H1 (cell line): Measurements from ENCODE around the gene NEK10. TPM values are rescaled to one million over a fixed set of nuclear protein-coding genes. Genes with fewer than 3 reads are reported as not detected.

Source experiments
- CTCF ChIA-PET: fragments of 300-600 bp; sonication (Branson Sonifier 250); formaldehyde crosslinking; loops from one replicate; lab custom pipeline; 2021; ENCODE audit not compliant: partially characterized antibody; lab: Charles Lee
- POLR2A ChIA-PET: fragments of 300-600 bp; sonication (Branson Sonifier 250); formaldehyde crosslinking; loops from one replicate; lab custom pipeline; 2021; ENCODE audit warnings: inconsistent platforms; ENCODE audit not compliant: partially characterized antibody; lab: Charles Lee
- DNase-seq, 2 experiments: peaks; one replicate each; pipeline versions ENCODE4 v3.0.0 to v3.0.0-alpha.2; 2010 to 2022; ENCODE audit warnings: low spot score in 2 of 2, low read depth in 1 of 2, mixed read lengths in 1 of 2
- FAIRE-seq: peaks from 2 replicates; lab custom pipeline; 2011; peaks lifted over from hg19 to GRCh38; lab: Jason Lieb, UNC
- H2AFZ ChIP-seq: 2 replicates; pipeline ENCODE4 v1.8.1; 2012; ENCODE audit warnings: low read length, inconsistent platforms
- H2AK5ac ChIP-seq: 2 replicates; pipeline ENCODE4 v1.6.1; 2013; ENCODE audit warnings: low read depth, low read length
- H2BK120ac ChIP-seq: replicated peaks from 2 replicates; pipeline ENCODE3; 2013; ENCODE audit warnings: low read depth, low read length, inconsistent platforms
- H2BK12ac ChIP-seq: 2 replicates; pipeline ENCODE4 v1.6.1; 2013; ENCODE audit warnings: low read depth, low read length
- H2BK15ac ChIP-seq: 2 replicates; pipeline ENCODE4 v1.6.1; 2013; ENCODE audit warnings: low read length
- H2BK20ac ChIP-seq: 2 replicates; pipeline ENCODE4 v1.6.1; 2013; ENCODE audit warnings: low read length
- H2BK5ac ChIP-seq: 2 replicates; pipeline ENCODE4 v1.6.1; 2013; ENCODE audit warnings: low read depth, low read length
- H3K14ac ChIP-seq: 2 replicates; pipeline ENCODE4 v1.6.1; 2013; ENCODE audit warnings: inconsistent platforms; ENCODE audit not compliant: insufficient read length
- H3K18ac ChIP-seq: 2 replicates; pipeline ENCODE4 v1.6.1; 2013; ENCODE audit warnings: low read length; ENCODE audit errors: extremely low read depth
- H3K23ac ChIP-seq: 2 replicates; pipeline ENCODE4 v1.6.1; 2013; ENCODE audit warnings: inconsistent platforms; ENCODE audit not compliant: insufficient read length
- H3K23me2 ChIP-seq: 2 replicates; pipeline ENCODE4 v1.6.1; 2013; ENCODE audit warnings: low read depth, low read length
- H3K27ac ChIP-seq: 2 replicates; pipeline ENCODE4 v1.6.1; 2011; ENCODE audit warnings: low read depth, low read length, inconsistent platforms
- H3K27me3 ChIP-seq, 4 experiments: replicated peaks in 1 of 4; 1 replicate in 1 of 4; 2 replicates in 3 of 4; pipeline versions ENCODE4 v1.6.1 to v1.8.1; 2011 to 2013; ENCODE audit warnings: low read length in 3 of 4, mild to moderate bottlenecking in 3 of 4, inconsistent platforms in 2 of 4, mixed read lengths in 2 of 4, moderate library complexity in 1 of 4; ENCODE audit not compliant: control insufficient read depth in 3 of 4, insufficient read depth in 3 of 4; ENCODE audit errors: extremely low read depth in 1 of 4
- H3K36me3 ChIP-seq, 4 experiments: 2 replicates each; pipeline versions ENCODE4 v1.6.1 to v1.8.1; 2011 to 2013; ENCODE audit warnings: mild to moderate bottlenecking in 4 of 4, low read length in 3 of 4, moderate library complexity in 2 of 4, control low read depth in 1 of 4, inconsistent platforms in 1 of 4; ENCODE audit not compliant: insufficient read depth in 4 of 4, control insufficient read depth in 2 of 4
- H3K4ac ChIP-seq: replicated peaks from 2 replicates; pipeline ENCODE3; 2013; ENCODE audit warnings: low read length, low read depth, mixed read lengths, inconsistent platforms; ENCODE audit not compliant: insufficient read length
- H3K4me1 ChIP-seq, 4 experiments: replicated peaks in 1 of 4; 1 replicate in 1 of 4; 2 replicates in 3 of 4; pipeline versions ENCODE4 v1.6.1 to v1.8.1; 2011 to 2013; ENCODE audit warnings: low read length in 3 of 4, inconsistent platforms in 2 of 4, mixed read lengths in 1 of 4; ENCODE audit not compliant: insufficient read depth in 4 of 4, control insufficient read depth in 3 of 4
- H3K4me2 ChIP-seq, 2 experiments: 2 replicates each; pipeline versions ENCODE4 v1.6.1 to v1.8.1; 2011 to 2013; ENCODE audit warnings: low read depth in 2 of 2, low read length in 2 of 2, control low read depth in 1 of 2, inconsistent platforms in 1 of 2, mild to moderate bottlenecking in 1 of 2; ENCODE audit not compliant: insufficient read depth in 1 of 2
- H3K4me3 ChIP-seq, 4 experiments: fragments of 200-600, 300-600 bp in 1 of 4; sonication (generic), shearing (Covaris generic), sonication (Bioruptor Twin) in 1 of 4; 2 replicates each; pipeline versions ENCODE4 v1.5.1 to v1.8.1; 2011 to 2016; ENCODE audit warnings: low read length in 4 of 4, low read depth in 3 of 4, control low read depth in 2 of 4, inconsistent platforms in 2 of 4, mild to moderate bottlenecking in 2 of 4, mixed read lengths in 1 of 4, moderate library complexity in 1 of 4; ENCODE audit not compliant: insufficient read depth in 2 of 4; ENCODE audit errors: extremely low read depth in 1 of 4
- H3K56ac ChIP-seq: replicated peaks from 2 replicates; pipeline ENCODE3; 2013; ENCODE audit warnings: low read depth, mild to moderate bottlenecking, mixed read lengths, low read length, inconsistent platforms; ENCODE audit not compliant: insufficient read length
- H3K79me1 ChIP-seq: 2 replicates; pipeline ENCODE4 v1.6.1; 2013; ENCODE audit warnings: low read depth, low read length, control low read depth
- H3K79me2 ChIP-seq, 2 experiments: 2 replicates each; pipeline versions ENCODE4 v1.6.1 to v1.8.1; 2012 to 2013; ENCODE audit warnings: low read length in 2 of 2, mild to moderate bottlenecking in 2 of 2, inconsistent platforms in 1 of 2; ENCODE audit not compliant: insufficient read depth in 2 of 2, control insufficient read depth in 1 of 2
- H3K9ac ChIP-seq, 4 experiments: replicated peaks in 1 of 4; 1 replicate in 1 of 4; 2 replicates in 3 of 4; pipeline versions ENCODE4 v1.6.1 to v1.8.1; 2011 to 2013; ENCODE audit warnings: low read depth in 3 of 4, low read length in 3 of 4, control low read depth in 2 of 4, mild to moderate bottlenecking in 2 of 4, moderate library complexity in 2 of 4, inconsistent platforms in 1 of 4; ENCODE audit errors: extremely low read depth in 1 of 4
- H3K9me3 ChIP-seq, 2 experiments: 2 replicates each; pipeline versions ENCODE4 v1.6.1 to v1.8.1; 2012 to 2013; ENCODE audit warnings: mild to moderate bottlenecking in 2 of 2, moderate library complexity in 2 of 2, control low read depth in 1 of 2, inconsistent platforms in 1 of 2, low read depth in 1 of 2, low read length in 1 of 2, mixed read lengths in 1 of 2; ENCODE audit not compliant: insufficient read depth in 2 of 2
- H4K20me1 ChIP-seq, 2 experiments: replicated peaks in 1 of 2; 2 replicates each; pipeline versions ENCODE3 to v1.8.1; 2011 to 2013; ENCODE audit warnings: inconsistent platforms in 2 of 2, low read length in 2 of 2, mild to moderate bottlenecking in 1 of 2; ENCODE audit not compliant: insufficient read depth in 2 of 2, control insufficient read depth in 1 of 2
- H4K5ac ChIP-seq: 2 replicates; pipeline ENCODE4 v1.6.1; 2013; ENCODE audit warnings: low read length, low read depth, mixed read lengths, inconsistent platforms; ENCODE audit not compliant: insufficient read length
- H4K8ac ChIP-seq: 2 replicates; pipeline ENCODE4 v1.8.0; 2013; ENCODE audit warnings: mild to moderate bottlenecking, moderate library complexity, low read length, inconsistent platforms; ENCODE audit not compliant: insufficient read depth; ENCODE audit errors: extremely low read depth
- H4K91ac ChIP-seq: replicated peaks from 2 replicates; pipeline ENCODE3; 2013; ENCODE audit warnings: low read length, mixed read lengths, inconsistent platforms; ENCODE audit not compliant: insufficient read length
- CEBPB ChIP-seq: IDR thresholded peaks from 2 replicates; pipeline ENCODE4 v1.6.1; 2012; ENCODE audit warnings: low read depth, low read length
- PHF8 ChIP-seq: fragments of 200-600 bp; sonication (generic); conservative IDR thresholded peaks from 2 replicates; pipeline ENCODE4 v1.7.1; 2012; ENCODE audit warnings: low read depth, mild to moderate bottlenecking, inconsistent platforms, low read length, moderate library complexity
- POLR2A ChIP-seq, 2 experiments: IDR thresholded peaks; 1 replicate in 1 of 2; 2 replicates in 1 of 2; pipeline ENCODE4 v1.6.1; 2011; ENCODE audit warnings: low read depth in 2 of 2, low read length in 2 of 2, mild to moderate bottlenecking in 2 of 2; ENCODE audit errors: control extremely low read depth in 1 of 2
- WGBS, 2 experiments: shearing (Covaris generic) in 1 of 2; methylation state at CpG; one replicate each; pipeline versions ENCODE4 v1.1.6 to v1.1.7; 2013 to 2015; ENCODE audit warnings: low lambda C conversion rate in 2 of 2, mixed read lengths in 2 of 2, inconsistent platforms in 1 of 2, low coverage in 1 of 2, missing lambda C conversion rate in 1 of 2; ENCODE audit not compliant: insufficient replicate concordance in 2 of 2, insufficient coverage in 1 of 2, insufficient read length in 1 of 2; ENCODE audit errors: extremely low coverage in 1 of 2, missing lambda C conversion rate in 1 of 2; 5-methylcytosine and 5-hydroxymethylcytosine counted together
- polyA plus RNA-seq, 7 experiments: library from polyadenylated mRNA; depleted of rRNA in 3 of 7; stranded (reverse) in 5 of 7; unstranded in 2 of 7; fragments of >200 nt in 5 of 7; fragments of 200-250 nt in 2 of 7; gene quantifications; 1 replicate in 5 of 7; 2 replicates in 1 of 7; 4 replicates in 1 of 7; pipeline versions ENCODE4 v1.2.1 to v1.2.3, GENCODE V29; 2011 to 2013; ENCODE audit warnings: missing spikeins in 2 of 7, mixed read lengths in 2 of 7
- total RNA-seq: library from RNA; stranded (reverse); fragmentation: NEBNext Ultra II Directional; extraction: Animal tissue kit (Norgen Biotek cat#: 25700); gene quantifications from 2 replicates; pipeline ENCODE4 v1.2.1, GENCODE V29; 2021

NEK10 gene
- total and polyA plus RNA-seq, 2 of the 8 experiments (the other 6 are each of a cell fraction or from before 2014, with no cell fraction given), result 0.18 to 0.50 TPM

DNA sequence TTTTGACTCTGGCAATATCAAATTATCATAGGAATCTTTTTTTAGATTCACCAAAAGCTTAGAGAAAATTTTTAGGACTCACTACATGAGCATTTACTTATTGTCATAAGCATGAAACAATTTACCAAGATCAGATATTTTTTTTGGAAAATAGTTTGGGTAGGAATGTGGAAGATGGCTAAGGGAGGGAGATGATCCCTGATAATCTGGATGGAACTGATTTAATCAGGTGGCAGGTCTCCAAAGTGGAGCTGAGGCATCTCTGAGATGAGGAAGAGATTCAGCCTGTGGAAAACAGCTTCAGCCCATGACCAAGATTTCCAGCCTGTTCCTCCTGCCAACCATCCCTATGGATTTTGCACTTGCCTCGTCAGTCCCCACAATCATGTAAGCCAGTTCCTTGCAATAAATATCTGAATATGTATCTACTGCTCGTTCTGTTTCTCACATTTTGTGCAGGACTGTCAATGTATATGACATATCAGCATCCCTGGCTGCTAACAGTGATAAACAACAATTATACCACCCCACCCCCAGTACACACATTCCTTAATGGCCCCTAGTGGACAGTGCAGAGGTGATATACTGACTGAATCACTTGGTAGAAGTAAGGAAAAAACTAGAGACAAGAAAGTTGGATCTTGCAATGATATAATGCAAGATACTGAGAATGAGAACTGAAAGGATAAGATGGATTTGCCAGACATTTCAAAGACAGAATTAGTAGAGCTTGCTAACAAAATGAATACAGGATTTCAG, 183.8 kb downstream of the NEK10 start:
- Histone ChIP-seq H3K79me2 (no peaks in the 10 kb centered on the region), H3K9ac (no peak overlapping the region), H3K79me1 (no peaks in the 10 kb centered on the region), H2AFZ (no peak overlapping the region), H2BK5ac (no peak overlapping the region), H4K8ac (no peak overlapping the region), H4K20me1 (no peaks in the 10 kb centered on the region), H2BK12ac (no peak overlapping the region), H2BK15ac (no peak overlapping the region), H4K91ac (no peak overlapping the region), H3K4me2 (no peak overlapping the region), H3K36me3 (no peaks in the 10 kb centered on the region), H3K27ac (no peak overlapping the region), H3K4me3 (no peak overlapping the region), H3K14ac (no peak overlapping the region), H2AK5ac (no peak overlapping the region), H2BK20ac (no peak overlapping the region), H3K4me1 (no peaks in the 10 kb centered on the region), H3K4ac (no peak overlapping the region), H3K18ac (no peak overlapping the region), H2BK120ac (no peak overlapping the region), H3K56ac (no peak overlapping the region), H3K23me2 (no peaks in the 10 kb centered on the region), H4K5ac (no peak overlapping the region), H3K23ac (no peak overlapping the region), H3K9me3 (no peaks in the 10 kb centered on the region), H3K27me3 (no peaks in the 10 kb centered on the region)
- WGBS, 2 experiments, result 88% methylated on average over 2 of the region's 2 CpGs; no CpG with 5 or more reads in 1 of the 2 experiments
- no peak for DNase-seq
- FAIRE-seq, result no peak
- ChIA-PET CTCF (interaction anchor here (1.2 to 2.0 kb wide), 4 partner anchors 30 to 68 kb away, joined by 4 to 10 read pairs (median 6); no protein-coding TSS in a partner anchor), POLR2A (no interaction called here)
- TF ChIP-seq CEBPB, result no peak
- TF ChIP-seq PHF8, result no peak
- TF ChIP-seq POLR2A (IDR thresholded peaks at IDR 0.05; ENCODE audit: control extremely low read depth in 1 of 2, low read depth in 2 of 2, low read length in 2 of 2), result no peak
